Upper lobe of left lung (tissue), 6 donors: ENCODE data around the gene PDAP1. TPM values are rescaled to one million over a fixed set of nuclear protein-coding genes. Genes with fewer than 3 reads are reported as not detected.

Experiments
- ATAC-seq, 2 donors: fragments of 200-7000 bp; cut with Tn5 transposase; one replicate each; pipeline ENCODE4 v1.9.1; 2022; ENCODE audit warnings: mild to moderate bottlenecking in 2 of 2, moderate library complexity in 2 of 2; ENCODE audit not compliant: low FRiP score in 2 of 2
- DNase-seq, 2 donors: peaks; one replicate each; pipeline ENCODE4 v3.0.0-alpha.2; 2019 to 2020
- H3K27ac ChIP-seq, 4 donors: fragments of 200-600 bp; sonication (generic); one replicate each; pipeline ENCODE4 v1.5.1; 2016 to 2019
- H3K27me3 ChIP-seq, 4 donors: fragments of 200-600 bp; sonication (generic); one replicate each; pipeline ENCODE4 v1.5.1; 2017 to 2019
- H3K36me3 ChIP-seq, 4 donors: fragments of 200-600 bp; sonication (generic); one replicate each; pipeline ENCODE4 v1.5.1; 2016 to 2019
- H3K4me1 ChIP-seq, 4 donors: fragments of 200-600 bp; sonication (generic); one replicate each; pipeline ENCODE4 v1.5.1; 2018 to 2019
- H3K4me3 ChIP-seq, 4 donors: fragments of 200-600 bp; sonication (generic); one replicate each; pipeline ENCODE4 v1.5.1; 2017 to 2019; ENCODE audit warnings: mild to moderate bottlenecking in 2 of 4, moderate library complexity in 1 of 4
- H3K9me3 ChIP-seq, 4 donors: fragments of 200-600 bp; sonication (generic); one replicate each; pipeline ENCODE4 v1.5.1; 2018 to 2019
- CTCF ChIP-seq, 6 experiments: fragments of 450-650 bp in 4 of 6; fragments of 200-600 bp in 2 of 6; sonication (generic) in 2 of 6; IDR thresholded peaks; one replicate each; pipeline ENCODE4 v1.5.1; 2016 to 2019; ENCODE audit warnings: antibody characterized with exemption in 6 of 6
- EP300 ChIP-seq, 4 donors: sonication (generic); formaldehyde crosslinking; IDR thresholded peaks; one replicate each; pipeline ENCODE4 v1.5.1; 2017; ENCODE audit warnings: antibody characterized with exemption in 4 of 4, control low read depth in 2 of 4
- POLR2A ChIP-seq, 4 donors: fragments of 450-650 bp; IDR thresholded peaks; one replicate each; pipeline ENCODE4 v1.5.1; 2016 to 2017; ENCODE audit warnings: antibody characterized with exemption in 4 of 4, mild to moderate bottlenecking in 2 of 4
- POLR2AphosphoS5 ChIP-seq, 2 donors: sonication (generic); formaldehyde crosslinking; IDR thresholded peaks; one replicate each; pipeline ENCODE4 v1.5.1; 2017; ENCODE audit warnings: antibody characterized with exemption in 2 of 2
- WGBS, 2 donors: methylation state at CpG; one replicate each; pipeline ENCODE4 v1.1.5; 2017 to 2018; 5-methylcytosine and 5-hydroxymethylcytosine counted together
- total RNA-seq, 6 donors: library from RNA; depleted of rRNA in 4 of 6; stranded (reverse); fragments of >200 nt in 4 of 6; gene quantifications; one replicate each; pipeline versions ENCODE4 v1.1.0 to v1.2.1, GENCODE V29; 2016 to 2021
- donor health status: DM: no; HTN: no; CAD: no; lungs with moderate emphysema.
- donor health status: DM: no; HTN: yes; CAD: no; lungs with severe emphysema.

Gene PDAP1
- total RNA-seq, 6 donors from 2014 or later, result 31.4 to 76.0 (median 67.4) TPM

- no peak for TF ChIP-seq EP300 (IDR thresholded peaks at IDR 0.05)
- Histone ChIP-seq H3K4me3 (no peak overlapping the region), H3K36me3 (peaks cover 10 to 98% (median 77%) of the 10 kb centered on the region in 4 donors), H3K4me1 (no peaks in the 10 kb centered on the region), H3K27me3 (no peaks in the 10 kb centered on the region), H3K9me3 (no peaks in the 10 kb centered on the region), H3K27ac (no peak overlapping the region)
- no peak for ATAC-seq
- WGBS, 2 donors, result 94 to 100% methylated on average over 1 to 10 of the region's 10 CpGs
- DNase-seq, result no peak
Observed at GRCh38 chr7:99448855-99449254, 40.5 kb upstream of the PDAP1 start.

- TF ChIP-seq POLR2AphosphoS5 (IDR thresholded peaks at IDR 0.05) (no peak), EP300 (IDR thresholded peaks at IDR 0.05) (no peak), POLR2A (IDR thresholded peaks at IDR 0.05) (no peak), CTCF (IDR thresholded peaks at IDR 0.05) (no peak)
- DNase-seq (no peak), ATAC-seq (no peak)
- Histone ChIP-seq H3K36me3 (peaks cover 10 to 96% (median 70%) of the 10 kb centered on the region in 4 donors), H3K27me3 (no peaks in the 10 kb centered on the region), H3K9me3 (no peaks in the 10 kb centered on the region), H3K4me1 (no peaks in the 10 kb centered on the region), H3K27ac (no peak overlapping the region), H3K4me3 (no peak overlapping the region)
- WGBS, 2 donors, result 87 to 93% methylated on average over 9 to 10 of the region's 10 CpGs
Observed at GRCh38 chr7:99447943-99448342, 39.5 kb upstream of the PDAP1 start.

GRCh38 chr7:99446096-99446495 is 37.7 kb upstream of the PDAP1 start:
- TF ChIP-seq POLR2A (IDR thresholded peaks at IDR 0.05) (no peak), CTCF (IDR thresholded peaks at IDR 0.05) (no peak)
- Histone ChIP-seq H3K27ac (no peak overlapping the region), H3K36me3 (peaks cover 10 to 80% (median 54%) of the 10 kb centered on the region in 4 donors), H3K4me3 (no peak overlapping the region), H3K4me1 (peaks cover 0 to 12% (median 8%) of the 10 kb centered on the region in 4 donors), H3K9me3 (no peaks in the 10 kb centered on the region), H3K27me3 (no peaks in the 10 kb centered on the region)
- ATAC-seq (no peak), DNase-seq (no peak)
- WGBS, 2 donors, result 77 to 89% methylated on average over 4 of the region's 4 CpGs

GRCh38 chr7:99440195-99440594 is 31.8 kb upstream of the PDAP1 start:
- no peak for ATAC-seq
- peaks cover 0 to 24% (median 9%) of the 10 kb centered on the region in 4 donors for H3K36me3 ChIP-seq
- H3K27ac ChIP-seq, result no peak overlapping the region
- H3K27me3 ChIP-seq, result no peaks in the 10 kb centered on the region
- H3K4me1 ChIP-seq, result peaks cover 23 to 39% (median 29%) of the 10 kb centered on the region in 4 donors
- peak overlapping the region in 2 of 4 donors; percentile 90 to 98 for H3K4me3 ChIP-seq
- no peak for DNase-seq
- 74 to 84% methylated on average over 8 to 9 of the region's 9 CpGs for WGBS, 2 donors
- TF ChIP-seq CTCF (IDR thresholded peaks at IDR 0.05) (no peak), POLR2AphosphoS5 (IDR thresholded peaks at IDR 0.05) (no peak), EP300 (IDR thresholded peaks at IDR 0.05) (no peak), POLR2A (IDR thresholded peaks at IDR 0.05) (no peak)
- H3K9me3 ChIP-seq, result no peaks in the 10 kb centered on the region

GRCh38 chr7:99438573-99439480 is 30.4 kb upstream of the PDAP1 start, which contains the start of the genes CPSF4 and PTCD1:
Gene CPSF4 (plus strand): TSS chr7:99438943. CDS start chr7:99439083, 140 bp downstream.
Gene PTCD1 (minus strand): TSS chr7:99438798. CDS start chr7:99435242, 3,556 bp downstream.
- peak; percentile 96 to 98 for DNase-seq
- TF ChIP-seq POLR2A (IDR thresholded peaks at IDR 0.05) (peak in 3 of 4 donors; percentile 23 to 75 (median 26)), EP300 (IDR thresholded peaks at IDR 0.05) (no peak), CTCF (IDR thresholded peaks at IDR 0.05) (peak in 1 of 6 experiments; percentile 21), POLR2AphosphoS5 (IDR thresholded peaks at IDR 0.05) (peak; percentile 11 to 86)
- peaks cover 23 to 39% (median 29%) of the 10 kb centered on the region in 4 donors for H3K4me1 ChIP-seq
- ATAC-seq, result peak; percentile 96 to 98
- peak within 1 kb of the TSS; percentile 90 to 100 (median 96) for H3K4me3 ChIP-seq
- H3K9me3 ChIP-seq, result no peaks in the 10 kb centered on the region
- no peaks in the 10 kb centered on the region for H3K27me3 ChIP-seq
- H3K27ac ChIP-seq, result peak within 1 kb of the TSS; percentile 77 to 94 (median 88)
- peaks cover 0 to 23% (median 13%) of the 10 kb centered on the region in 4 donors for H3K36me3 ChIP-seq
- 0 to 1% methylated on average over 18 to 75 of the region's 89 CpGs for WGBS, 2 donors
